HL-60 (cell line): ENCODE data around the gene FKBP7.
A peak's percentile ranks its signal among the peaks of the same experiment; 100 is the strongest.

Experiments
- DNase-seq, 2 experiments: peaks; one replicate each; pipeline ENCODE4 v3.0.0-alpha.2; 2010 to 2020; ENCODE audit warnings: low read depth in 1 of 2, low spot score in 1 of 2
- H3K27ac ChIP-seq: fragments of 250-450 bp; sonication (Bioruptor Pico); replicated peaks from 2 replicates; pipeline ENCODE4 v1.5.1; 2020; ENCODE audit warnings: mild to moderate bottlenecking, moderate library complexity
- H3K27me3 ChIP-seq: fragments of 250-450 bp; sonication (Bioruptor Pico); 2 replicates; pipeline ENCODE4 v1.5.1; 2021; ENCODE audit warnings: mild to moderate bottlenecking, moderate library complexity; ENCODE audit not compliant: insufficient read depth, poor library complexity, severe bottlenecking
- H3K4me3 ChIP-seq: replicated peaks from 2 replicates; pipeline ENCODE4 v1.5.1; 2011; ENCODE audit warnings: mild to moderate bottlenecking, control low read depth, low read length; ENCODE audit not compliant: insufficient read depth
- GABPA ChIP-seq: IDR thresholded peaks from 2 replicates; pipeline ENCODE4 v1.6.1; 2012; ENCODE audit warnings: low read depth
- POLR2AphosphoS5 ChIP-seq: IDR thresholded peaks from 2 replicates; pipeline ENCODE4 v1.6.1; 2012; ENCODE audit warnings: low read depth
- SPI1 ChIP-seq: IDR thresholded peaks from 2 replicates; pipeline ENCODE4 v1.6.1; 2012; ENCODE audit warnings: low read depth, mild to moderate bottlenecking, borderline replicate concordance
- TF ChIP-seq, protein P1 (sequence below): IDR thresholded peaks from one replicate; pipeline ENCODE4 v1.5.1; 2011; ENCODE audit warnings: low read length, control low read depth, inconsistent platforms; ENCODE audit not compliant: insufficient read depth
- TF ChIP-seq, protein P2 (sequence below): IDR thresholded peaks from 2 replicates; pipeline ENCODE4 v1.6.1; 2012; ENCODE audit warnings: low read depth; ENCODE audit not compliant: insufficient replicate concordance

Gene FKBP7

DNA sequence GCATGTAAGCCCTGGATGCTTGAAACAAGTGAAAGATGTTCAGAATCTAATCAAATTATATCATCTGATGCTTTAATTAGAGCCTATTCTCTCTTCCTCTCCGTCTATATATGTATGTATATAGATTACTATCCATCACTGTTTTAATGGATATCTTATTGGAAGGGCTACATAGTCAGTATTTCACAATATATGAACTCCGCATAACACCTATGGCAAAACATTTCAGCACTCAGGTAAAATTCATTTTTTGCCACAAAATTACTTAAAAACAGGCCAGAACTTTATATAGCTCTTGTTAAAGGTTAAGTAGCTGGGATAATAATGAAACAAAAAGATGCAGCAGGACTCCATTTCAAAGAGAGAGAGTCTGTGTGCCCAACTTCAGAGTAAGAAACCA, 26.1 kb downstream of the FKBP7 start:
- Histone ChIP-seq H3K4me3 (no peak overlapping the region), H3K27ac (no peak overlapping the region), H3K27me3 (no peaks in the 10 kb centered on the region)
- no peak for DNase-seq
- TF ChIP-seq SPI1 (no peak), POLR2AphosphoS5 (no peak), GABPA (no peak)
- TF ChIP-seq, protein P1, sequence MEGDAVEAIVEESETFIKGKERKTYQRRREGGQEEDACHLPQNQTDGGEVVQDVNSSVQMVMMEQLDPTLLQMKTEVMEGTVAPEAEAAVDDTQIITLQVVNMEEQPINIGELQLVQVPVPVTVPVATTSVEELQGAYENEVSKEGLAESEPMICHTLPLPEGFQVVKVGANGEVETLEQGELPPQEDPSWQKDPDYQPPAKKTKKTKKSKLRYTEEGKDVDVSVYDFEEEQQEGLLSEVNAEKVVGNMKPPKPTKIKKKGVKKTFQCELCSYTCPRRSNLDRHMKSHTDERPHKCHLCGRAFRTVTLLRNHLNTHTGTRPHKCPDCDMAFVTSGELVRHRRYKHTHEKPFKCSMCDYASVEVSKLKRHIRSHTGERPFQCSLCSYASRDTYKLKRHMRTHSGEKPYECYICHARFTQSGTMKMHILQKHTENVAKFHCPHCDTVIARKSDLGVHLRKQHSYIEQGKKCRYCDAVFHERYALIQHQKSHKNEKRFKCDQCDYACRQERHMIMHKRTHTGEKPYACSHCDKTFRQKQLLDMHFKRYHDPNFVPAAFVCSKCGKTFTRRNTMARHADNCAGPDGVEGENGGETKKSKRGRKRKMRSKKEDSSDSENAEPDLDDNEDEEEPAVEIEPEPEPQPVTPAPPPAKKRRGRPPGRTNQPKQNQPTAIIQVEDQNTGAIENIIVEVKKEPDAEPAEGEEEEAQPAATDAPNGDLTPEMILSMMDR = no peak
- TF ChIP-seq, protein P2, sequence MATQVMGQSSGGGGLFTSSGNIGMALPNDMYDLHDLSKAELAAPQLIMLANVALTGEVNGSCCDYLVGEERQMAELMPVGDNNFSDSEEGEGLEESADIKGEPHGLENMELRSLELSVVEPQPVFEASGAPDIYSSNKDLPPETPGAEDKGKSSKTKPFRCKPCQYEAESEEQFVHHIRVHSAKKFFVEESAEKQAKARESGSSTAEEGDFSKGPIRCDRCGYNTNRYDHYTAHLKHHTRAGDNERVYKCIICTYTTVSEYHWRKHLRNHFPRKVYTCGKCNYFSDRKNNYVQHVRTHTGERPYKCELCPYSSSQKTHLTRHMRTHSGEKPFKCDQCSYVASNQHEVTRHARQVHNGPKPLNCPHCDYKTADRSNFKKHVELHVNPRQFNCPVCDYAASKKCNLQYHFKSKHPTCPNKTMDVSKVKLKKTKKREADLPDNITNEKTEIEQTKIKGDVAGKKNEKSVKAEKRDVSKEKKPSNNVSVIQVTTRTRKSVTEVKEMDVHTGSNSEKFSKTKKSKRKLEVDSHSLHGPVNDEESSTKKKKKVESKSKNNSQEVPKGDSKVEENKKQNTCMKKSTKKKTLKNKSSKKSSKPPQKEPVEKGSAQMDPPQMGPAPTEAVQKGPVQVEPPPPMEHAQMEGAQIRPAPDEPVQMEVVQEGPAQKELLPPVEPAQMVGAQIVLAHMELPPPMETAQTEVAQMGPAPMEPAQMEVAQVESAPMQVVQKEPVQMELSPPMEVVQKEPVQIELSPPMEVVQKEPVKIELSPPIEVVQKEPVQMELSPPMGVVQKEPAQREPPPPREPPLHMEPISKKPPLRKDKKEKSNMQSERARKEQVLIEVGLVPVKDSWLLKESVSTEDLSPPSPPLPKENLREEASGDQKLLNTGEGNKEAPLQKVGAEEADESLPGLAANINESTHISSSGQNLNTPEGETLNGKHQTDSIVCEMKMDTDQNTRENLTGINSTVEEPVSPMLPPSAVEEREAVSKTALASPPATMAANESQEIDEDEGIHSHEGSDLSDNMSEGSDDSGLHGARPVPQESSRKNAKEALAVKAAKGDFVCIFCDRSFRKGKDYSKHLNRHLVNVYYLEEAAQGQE = no peak

DNA sequence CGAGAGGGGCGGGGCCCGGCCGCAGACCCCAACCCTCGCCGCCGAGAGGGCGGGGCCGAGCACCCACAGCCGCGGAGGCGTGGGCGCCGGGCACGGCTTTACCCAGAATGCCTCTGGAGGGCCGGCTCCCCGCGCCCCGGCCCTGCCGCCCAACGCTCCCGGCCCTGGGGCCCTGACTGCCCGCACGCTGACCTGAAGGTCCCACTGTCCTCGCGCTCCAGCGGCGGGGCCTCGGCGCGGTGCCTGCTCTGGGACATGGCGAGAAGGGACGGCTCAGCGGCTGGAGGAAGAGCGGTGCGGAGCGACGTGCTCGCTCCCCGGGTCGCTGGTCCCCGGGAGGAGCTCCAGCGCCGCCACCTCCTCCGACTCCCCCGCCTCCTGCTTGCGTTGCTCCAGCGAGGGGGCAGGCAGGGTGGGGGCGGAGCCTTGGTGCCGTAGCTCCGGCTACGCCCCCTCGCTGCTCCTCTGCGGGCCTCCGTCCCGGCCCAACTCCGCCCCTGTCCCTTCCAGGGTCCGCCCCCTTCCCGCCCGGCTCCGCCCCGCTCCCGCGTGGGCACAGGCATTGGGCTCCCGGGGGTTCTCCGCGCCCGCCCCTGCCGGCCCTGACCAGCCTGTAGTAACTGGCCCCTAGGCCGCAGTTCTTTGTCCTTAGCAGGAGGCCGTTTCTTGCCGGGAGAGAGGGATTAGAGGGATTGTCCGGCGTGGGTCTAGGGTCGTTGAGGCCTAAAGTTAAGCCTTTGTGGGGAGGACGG, 27.4 kb downstream of the FKBP7 start, which contains the start of the genes PJVK and PRKRA:
Gene PJVK, plus strand, starts transcription at position 605 of the 752 bp plus-strand sequence. CDS start 2,032 bp downstream, outside the sequence.
Gene PRKRA, minus strand, starts transcription at position 402 of the 752 bp plus-strand sequence. Its CDS starts 145 bp downstream, at position 257.
- Histone ChIP-seq H3K4me3 (peak within 1 kb of the TSS; percentile 88), H3K27me3 (no peaks in the 10 kb centered on the region), H3K27ac (peak within 1 kb of the TSS; percentile 89)
- TF ChIP-seq POLR2AphosphoS5 (peak; percentile 78), GABPA (no peak), SPI1 (no peak)
- TF ChIP-seq, protein P1 = no peak
- TF ChIP-seq, protein P2 = no peak
- DNase-seq = peak; percentile 80 to 94

DNA sequence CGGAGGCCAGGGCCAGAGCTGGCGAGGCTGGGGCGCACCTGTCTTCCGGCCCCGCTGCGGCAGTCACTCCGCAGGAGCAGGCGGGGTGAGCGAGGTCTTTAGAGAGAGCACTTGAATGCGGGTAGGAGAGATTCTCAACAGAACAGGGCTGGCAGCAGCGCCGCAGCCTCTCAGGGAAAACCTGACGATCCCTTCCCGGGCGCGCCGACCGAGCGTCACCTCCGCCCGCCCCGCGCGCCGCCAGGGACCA, 28.0 kb downstream of the FKBP7 start:
- Histone ChIP-seq H3K4me3 (peak overlapping the region; percentile 88), H3K27ac (peak overlapping the region; percentile 89), H3K27me3 (no peaks in the 10 kb centered on the region)
- no peak for TF ChIP-seq SPI1
- DNase-seq = no peak

DNA sequence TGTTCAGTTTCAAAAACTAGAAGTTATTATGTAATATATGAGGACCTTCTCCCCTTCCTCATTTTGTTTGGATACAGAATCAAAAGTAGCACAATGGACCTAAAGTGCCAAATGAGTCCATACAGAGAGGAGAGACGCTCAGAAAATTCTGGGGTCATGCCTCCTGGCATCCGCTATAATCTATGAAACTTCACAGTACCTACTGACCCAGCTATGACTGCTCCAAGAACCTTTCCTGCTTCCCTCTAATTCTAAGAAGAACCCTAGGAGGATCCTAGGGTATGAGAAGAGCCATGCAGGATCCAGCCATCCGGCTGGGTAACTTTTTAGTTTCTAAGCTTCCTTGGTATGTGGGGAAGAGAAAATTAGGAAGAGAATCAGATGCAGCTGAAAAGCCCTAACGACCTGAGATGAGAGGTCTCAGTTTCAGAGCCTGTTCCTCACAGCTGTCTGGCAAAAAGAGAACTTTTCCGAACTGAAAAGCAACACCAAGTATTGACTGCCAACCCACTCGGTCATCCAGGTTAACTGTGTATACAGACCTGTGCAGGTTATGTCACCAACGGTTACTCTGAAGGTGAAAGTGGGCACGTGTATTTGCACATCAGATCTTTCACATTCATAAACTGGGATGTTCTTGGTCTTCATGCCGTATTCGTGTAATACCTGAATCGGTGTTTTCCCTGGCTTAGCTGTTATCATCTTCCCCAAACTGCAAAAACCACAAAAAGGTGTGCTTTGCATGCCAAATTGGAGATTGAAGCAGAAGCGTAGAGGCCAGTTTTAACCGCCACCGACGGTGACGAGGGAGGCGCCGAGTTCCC, 28.5 kb downstream of the FKBP7 start:
- peak overlapping the region; percentile 88 for H3K4me3 ChIP-seq
- H3K27ac ChIP-seq = peak overlapping the region; percentile 89
- no peaks in the 10 kb centered on the region for H3K27me3 ChIP-seq
- TF ChIP-seq, protein P1 = no peak
- TF ChIP-seq GABPA = 0 out of 2 replicates have a peak, but pooled peaks have one; percentile 6
- TF ChIP-seq SPI1 = peak; percentile 19; the same call in 1 of the 2 replicates
- TF ChIP-seq POLR2AphosphoS5 = 0 out of 2 replicates have a peak, but pooled peaks have one; percentile 5
- TF ChIP-seq, protein P2 = no peak
- peak in 1 of 2 experiments; percentile 17 for DNase-seq
